ENCODE measurements around the gene OPN1LW. TPM values are rescaled to one million over a fixed set of nuclear protein-coding genes. Genes with fewer than 3 reads are reported as not detected.

The OPN1LW gene
- total RNA-seq, 1 donor from 2014 or later = not detected

GRCh38 chrX:154120567-154120966, 23.5 kb upstream of the OPN1LW start:
- no peaks in the 10 kb centered on the region for H3K4me1 ChIP-seq
- peaks cover 3% of the 10 kb centered on the region for H3K9me3 ChIP-seq (ENCODE audit: low read depth)
- H3K27ac ChIP-seq = no peak overlapping the region
- peaks cover 9% of the 10 kb centered on the region for H3K4me1 Mint-ChIP-seq
- no peak overlapping the region for H3K4me2 ChIP-seq
- no peak for DNase-seq (ENCODE audit: low spot score)
- no peaks in the 10 kb centered on the region for H3F3A ChIP-seq (ENCODE audit: low read depth)
- TF ChIP-seq CTCF (IDR thresholded peaks at IDR 0.05) = no peak
- TF ChIP-seq EZH2 (IDR thresholded peaks at IDR 0.05) = no peak
- TF ChIP-seq EZH2phosphoT487 (IDR thresholded peaks at IDR 0.05) = no peak
- no peak overlapping the region for H2AFZ ChIP-seq (replicated peaks)
- H3K36me3 Mint-ChIP-seq = no peaks in the 10 kb centered on the region
- no peaks in the 10 kb centered on the region for H3K27me3 ChIP-seq
- no peaks in the 10 kb centered on the region for H3K36me3 ChIP-seq
- H4K20me1 ChIP-seq (ENCODE audit: low read depth) = no peaks in the 10 kb centered on the region
- no peak overlapping the region for H3K9ac ChIP-seq
- no peaks in the 10 kb centered on the region for H3K79me2 ChIP-seq (ENCODE audit: low read depth)
- no peak overlapping the region for H3K4me3 ChIP-seq
- peaks cover 24% of the 10 kb centered on the region for H3K9me3 Mint-ChIP-seq
- peaks cover 8% of the 10 kb centered on the region for H3K27me3 Mint-ChIP-seq (ENCODE audit: insufficient read depth, low read depth)
- no peak overlapping the region for H3K4me3 Mint-ChIP-seq
- no peak overlapping the region for H3K27ac Mint-ChIP-seq

GRCh38 chrX:154121207-154121606, 22.8 kb upstream of the OPN1LW start:
- H3K27ac Mint-ChIP-seq = no peak overlapping the region
- H3K9ac ChIP-seq = no peak overlapping the region
- no peaks in the 10 kb centered on the region for H3F3A ChIP-seq (ENCODE audit: low read depth)
- no peak overlapping the region for H3K27ac ChIP-seq
- peaks cover 5% of the 10 kb centered on the region for H3K4me1 Mint-ChIP-seq
- no peak overlapping the region for H3K4me3 ChIP-seq
- H4K20me1 ChIP-seq (ENCODE audit: low read depth) = no peaks in the 10 kb centered on the region
- H3K9me3 Mint-ChIP-seq = peaks cover 20% of the 10 kb centered on the region
- no peak overlapping the region for H3K4me2 ChIP-seq
- H3K36me3 ChIP-seq = no peaks in the 10 kb centered on the region
- H3K4me1 ChIP-seq = no peaks in the 10 kb centered on the region
- H3K36me3 Mint-ChIP-seq = no peaks in the 10 kb centered on the region
- no peaks in the 10 kb centered on the region for H3K27me3 ChIP-seq
- H3K79me2 ChIP-seq (ENCODE audit: low read depth) = no peaks in the 10 kb centered on the region
- H2AFZ ChIP-seq (replicated peaks) = no peak overlapping the region
- H3K27me3 Mint-ChIP-seq (ENCODE audit: insufficient read depth, low read depth) = peaks cover 9% of the 10 kb centered on the region
- no peak for DNase-seq (ENCODE audit: low spot score)
- H3K9me3 ChIP-seq (ENCODE audit: low read depth) = peaks cover 3% of the 10 kb centered on the region
- H3K4me3 Mint-ChIP-seq = no peak overlapping the region
- TF ChIP-seq CTCF (IDR thresholded peaks at IDR 0.05) (no peak), EZH2 (IDR thresholded peaks at IDR 0.05) (no peak), EZH2phosphoT487 (IDR thresholded peaks at IDR 0.05) (no peak)

- Histone ChIP-seq H3K4me1 (no peaks in the 10 kb centered on the region), H3K27ac (no peak overlapping the region), H3K79me2 (ENCODE audit: low read depth) (no peaks in the 10 kb centered on the region), H3K4me2 (no peak overlapping the region), H3F3A (ENCODE audit: low read depth) (no peaks in the 10 kb centered on the region), H3K27me3 (no peaks in the 10 kb centered on the region), H3K4me3 (no peak overlapping the region), H2AFZ (replicated peaks) (no peak overlapping the region), H4K20me1 (ENCODE audit: low read depth) (no peaks in the 10 kb centered on the region), H3K9ac (no peak overlapping the region), H3K36me3 (no peaks in the 10 kb centered on the region), H3K9me3 (ENCODE audit: low read depth) (peaks cover 3% of the 10 kb centered on the region)
- no peaks in the 10 kb centered on the region for H3K4me1 Mint-ChIP-seq
- H3K27me3 Mint-ChIP-seq (ENCODE audit: insufficient read depth, low read depth) = peaks cover 9% of the 10 kb centered on the region
- no peak overlapping the region for H3K27ac Mint-ChIP-seq
- no peak overlapping the region for H3K4me3 Mint-ChIP-seq
- no peak for DNase-seq (ENCODE audit: low spot score)
- peaks cover 17% of the 10 kb centered on the region for H3K9me3 Mint-ChIP-seq
- no peak for TF ChIP-seq CTCF (IDR thresholded peaks at IDR 0.05)
- no peak for TF ChIP-seq EZH2 (IDR thresholded peaks at IDR 0.05)
- TF ChIP-seq EZH2phosphoT487 (IDR thresholded peaks at IDR 0.05) = no peak
- H3K36me3 Mint-ChIP-seq = no peaks in the 10 kb centered on the region
Measured at GRCh38 chrX:154121961-154122360, 22.1 kb upstream of the OPN1LW start.
